Effector CD4-positive, alpha-beta T cell (primary cell): ENCODE results near the gene STPG3.

Source experiments
- DNase-seq: peaks from one replicate; pipeline ENCODE4 v3.0.0-alpha.2; 2020

Gene STPG3

DNA sequence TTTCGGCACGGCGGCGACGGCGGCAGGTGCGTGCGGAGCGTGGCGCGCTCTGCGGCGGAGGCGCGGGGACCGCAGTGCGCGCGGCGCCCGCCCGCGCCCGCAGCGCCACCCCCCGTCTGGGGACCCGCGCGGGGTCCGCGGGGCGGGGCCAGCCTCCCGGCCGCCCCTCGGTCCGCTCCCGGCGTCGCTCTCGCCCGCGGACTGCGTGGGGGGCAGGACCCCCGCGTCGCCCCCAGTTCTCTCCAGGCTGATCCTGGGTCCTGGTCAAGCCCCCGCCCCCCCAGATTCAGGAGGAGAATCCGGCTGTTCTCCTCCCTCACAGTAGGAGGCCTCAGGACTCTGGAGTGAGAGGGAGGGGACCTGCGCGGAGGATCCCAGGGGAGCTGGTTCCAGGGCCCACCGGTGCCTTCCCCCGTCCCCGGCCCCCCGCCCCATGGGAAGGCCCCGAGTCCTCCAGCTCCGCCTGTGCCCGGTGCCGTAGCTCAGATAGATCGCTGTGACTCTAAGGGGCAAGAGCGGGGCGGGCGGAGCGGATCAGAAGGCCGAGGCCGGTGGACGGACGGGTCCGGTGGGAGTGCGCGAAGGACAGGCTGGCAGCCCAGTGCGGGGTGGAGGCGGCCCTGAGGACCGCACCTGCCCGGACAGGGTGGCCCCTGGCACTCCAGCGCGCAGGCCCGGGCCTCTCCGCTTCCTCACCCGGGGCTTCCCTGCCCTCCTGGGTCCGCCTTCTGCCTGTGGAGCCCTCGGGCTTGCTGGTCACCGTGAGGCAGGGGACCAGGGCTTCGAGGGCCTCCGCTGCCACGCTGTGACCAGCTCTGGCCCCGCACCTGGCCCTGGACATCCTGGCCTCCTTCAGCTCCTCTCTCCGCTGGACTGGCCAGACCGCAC lies 28.7 kb upstream of the STPG3 start, which contains the start of gene RNF208:
Gene RNF208 (minus strand): TSS at position 51 of the 888 bp plus-strand sequence. CDS start 1,028 bp downstream, outside the sequence.
- DNase-seq = no peak

DNA sequence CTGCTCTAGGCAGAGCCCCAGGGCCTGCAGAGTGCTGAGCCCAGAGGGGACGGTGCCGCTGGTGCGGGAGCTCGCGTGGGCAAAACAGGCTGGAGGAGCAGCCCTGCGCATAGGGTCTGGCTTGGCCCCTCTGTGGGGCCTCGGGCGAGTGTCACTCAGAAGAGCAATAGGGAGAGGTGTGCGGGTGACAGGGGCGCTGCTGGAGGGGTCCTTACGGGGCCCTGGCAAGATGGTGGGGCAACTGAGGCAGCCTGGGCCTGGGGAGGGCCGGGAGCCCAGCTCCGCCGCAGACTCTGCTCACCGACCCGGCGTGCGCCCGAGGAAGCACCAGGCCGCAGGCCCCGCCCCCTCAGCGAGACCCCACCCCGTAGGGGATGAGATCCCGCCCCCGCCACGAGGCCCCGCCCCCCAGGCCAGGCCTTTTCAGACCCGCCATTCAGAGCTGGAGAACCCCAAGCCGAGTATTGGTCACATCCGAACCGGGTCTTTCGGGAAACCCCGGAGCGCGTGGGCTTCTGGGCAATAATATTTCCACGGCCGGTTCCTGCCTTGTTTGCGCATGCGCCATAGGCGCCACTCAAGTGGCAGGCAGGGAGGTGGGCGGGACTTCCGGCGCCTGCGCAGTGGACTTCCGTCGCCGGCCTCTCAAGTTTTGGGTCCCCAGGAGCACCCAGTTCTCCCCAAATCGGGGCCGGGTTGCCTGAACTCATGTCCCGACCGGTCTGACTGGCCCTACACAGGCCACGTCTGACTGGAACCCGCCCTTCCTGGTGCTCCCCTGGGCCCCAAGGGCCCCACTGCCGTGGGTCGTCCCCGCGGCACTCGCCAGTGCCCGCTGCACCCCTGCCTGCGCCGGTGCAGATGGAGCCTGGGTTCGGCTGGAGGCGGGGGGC lies 27.8 kb upstream of the STPG3 start:
- peak; percentile 97 for DNase-seq

DNA sequence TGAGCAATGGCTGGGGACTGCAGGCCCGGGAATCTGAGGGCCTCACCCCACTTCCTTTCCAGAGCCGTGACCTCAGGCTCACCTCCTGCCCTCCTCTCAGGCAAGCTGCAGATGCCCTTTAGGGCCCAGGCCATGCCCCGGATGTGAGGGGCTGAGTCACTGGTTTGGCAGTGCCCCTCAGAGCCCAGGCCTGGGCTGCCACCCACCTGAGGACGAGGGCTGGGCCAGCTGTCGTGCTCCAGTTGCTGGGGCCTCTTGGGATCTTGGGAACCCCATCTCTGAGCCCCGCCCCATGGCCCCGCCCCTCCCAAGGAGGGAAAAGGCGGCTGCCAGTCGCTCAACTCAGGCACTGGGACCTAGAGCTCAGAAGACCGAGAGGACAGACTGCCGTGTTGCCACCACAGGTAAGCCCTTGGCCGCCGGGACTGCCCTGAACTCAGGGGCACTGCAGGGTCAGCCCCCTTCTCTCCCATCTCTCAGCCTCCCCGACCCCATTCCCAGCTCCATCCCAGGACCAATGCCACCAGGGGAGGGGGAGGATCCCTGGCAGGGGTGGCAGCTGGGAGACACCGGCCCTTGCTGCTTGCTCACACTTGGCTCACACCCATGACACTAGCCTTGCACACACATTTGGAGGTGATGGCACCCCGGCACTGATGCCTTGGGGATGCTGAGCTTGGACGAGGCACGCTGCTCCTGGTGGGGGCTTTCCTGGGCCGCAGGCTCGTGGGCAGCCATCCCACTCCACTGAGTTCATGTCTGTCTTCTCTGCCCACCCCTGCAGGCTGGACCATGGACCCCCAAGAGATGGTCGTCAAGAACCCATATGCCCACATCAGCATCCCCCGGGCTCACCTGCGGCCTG lies 26.0 kb upstream of the STPG3 start, which contains the start of gene CYSRT1:
Gene CYSRT1 (plus strand): TSS at position 345 of the 865 bp plus-strand sequence. CDS start 448 bp downstream, at position 793.
- DNase-seq = no peak

DNA sequence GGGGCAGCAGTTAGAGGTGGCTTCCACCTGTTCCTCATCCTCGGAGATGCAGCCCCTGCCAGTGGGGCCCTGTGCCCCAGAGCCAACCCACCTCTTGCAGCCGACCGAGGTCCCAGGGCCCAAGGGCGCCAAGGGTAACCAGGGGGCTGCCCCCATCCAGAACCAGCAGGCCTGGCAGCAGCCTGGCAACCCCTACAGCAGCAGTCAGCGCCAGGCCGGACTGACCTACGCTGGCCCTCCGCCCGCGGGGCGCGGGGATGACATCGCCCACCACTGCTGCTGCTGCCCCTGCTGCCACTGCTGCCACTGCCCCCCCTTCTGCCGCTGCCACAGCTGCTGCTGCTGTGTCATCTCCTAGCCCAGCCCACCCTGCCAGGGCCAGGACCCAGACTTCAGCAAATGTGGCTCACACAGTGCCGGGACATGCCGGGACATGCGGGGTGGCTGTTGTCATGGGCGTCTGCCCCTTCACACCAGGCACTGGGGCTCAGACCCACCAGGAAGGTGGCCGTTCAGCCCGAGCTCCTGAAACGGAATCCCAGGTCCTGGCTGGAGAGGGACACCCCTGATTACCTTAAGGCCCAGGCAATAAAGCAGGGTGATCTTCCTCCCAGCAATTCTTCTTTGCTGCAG lies 25.3 kb upstream of the STPG3 start:
- DNase-seq = no peak

DNA sequence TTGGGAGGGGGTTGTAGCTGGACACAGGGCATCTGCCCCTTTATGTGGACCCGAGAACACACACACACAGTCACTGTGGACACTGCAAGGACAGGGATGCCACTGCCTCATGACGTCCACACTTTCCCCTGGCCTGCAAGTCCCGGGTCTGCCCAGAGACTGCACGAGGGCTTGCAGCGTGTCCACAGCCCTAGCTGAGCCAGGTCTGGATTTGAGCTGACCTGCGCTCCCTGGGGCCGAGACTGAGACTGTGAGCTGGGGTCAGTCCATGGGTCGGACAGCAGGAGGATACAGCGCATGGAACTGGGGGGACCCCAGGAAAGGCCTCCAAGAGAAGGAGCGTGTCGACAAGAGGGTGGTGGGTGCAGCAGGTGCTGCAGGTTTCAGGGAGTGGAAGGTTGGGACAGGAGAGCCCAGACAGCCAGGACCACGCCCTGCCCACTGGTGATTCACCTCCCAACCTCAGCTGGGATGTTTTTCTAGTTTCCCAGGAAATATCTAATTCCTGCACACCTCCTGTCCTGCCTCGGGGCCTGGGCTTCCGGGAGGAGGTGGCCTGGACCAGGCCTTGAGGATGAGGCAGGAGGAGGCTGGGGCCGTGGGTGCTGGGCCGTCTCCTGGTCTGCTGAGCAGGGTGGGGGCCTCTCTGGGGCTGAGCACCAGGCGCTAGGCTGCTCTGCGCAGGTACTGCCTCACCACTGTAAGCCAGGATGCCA lies 24.6 kb upstream of the STPG3 start:
- no peak for DNase-seq

DNA sequence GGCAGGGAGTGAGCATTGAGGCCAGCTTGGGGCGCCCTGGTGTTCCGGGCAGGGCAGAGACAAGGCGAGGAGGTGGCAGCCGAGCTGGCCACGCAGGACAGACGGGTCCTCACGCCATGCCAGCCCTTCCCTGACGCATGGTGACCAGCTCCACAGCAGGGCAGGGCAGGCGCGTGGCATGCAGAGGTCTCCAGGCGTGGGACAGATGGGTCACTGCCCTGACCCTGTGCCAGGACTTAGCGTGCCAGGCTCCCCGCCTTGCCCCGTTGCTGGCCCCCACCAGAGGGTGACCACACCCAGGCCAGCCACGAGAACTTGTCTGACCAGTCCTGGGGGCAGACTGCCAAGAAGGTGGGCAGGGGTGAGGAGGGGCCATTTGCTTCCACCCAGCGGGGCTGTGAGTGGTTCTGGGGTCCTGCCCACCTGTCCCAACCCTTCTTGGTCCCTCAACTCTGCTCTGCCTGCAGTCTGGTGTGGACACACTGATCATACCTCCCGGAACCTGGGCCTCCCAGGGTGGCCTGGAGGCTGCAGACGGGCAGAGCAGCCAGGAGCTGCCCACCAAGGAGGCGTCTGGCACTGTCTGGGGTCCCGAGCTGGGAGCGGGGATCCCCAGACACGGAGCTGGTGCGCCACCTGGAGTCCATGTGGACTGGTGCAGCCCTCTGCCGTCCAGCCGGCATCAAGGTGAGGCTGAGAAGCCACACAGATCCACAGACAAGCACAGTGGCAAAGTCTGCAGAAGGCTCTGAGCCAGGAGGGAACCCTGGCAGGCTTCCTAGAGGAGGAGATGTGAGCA lies 23.8 kb upstream of the STPG3 start, which contains the start of gene RNF224:
Gene RNF224 (plus strand): TSS at position 449 of the 799 bp plus-strand sequence. CDS start 834 bp downstream, outside the sequence.
- DNase-seq = peak; percentile 79

DNA sequence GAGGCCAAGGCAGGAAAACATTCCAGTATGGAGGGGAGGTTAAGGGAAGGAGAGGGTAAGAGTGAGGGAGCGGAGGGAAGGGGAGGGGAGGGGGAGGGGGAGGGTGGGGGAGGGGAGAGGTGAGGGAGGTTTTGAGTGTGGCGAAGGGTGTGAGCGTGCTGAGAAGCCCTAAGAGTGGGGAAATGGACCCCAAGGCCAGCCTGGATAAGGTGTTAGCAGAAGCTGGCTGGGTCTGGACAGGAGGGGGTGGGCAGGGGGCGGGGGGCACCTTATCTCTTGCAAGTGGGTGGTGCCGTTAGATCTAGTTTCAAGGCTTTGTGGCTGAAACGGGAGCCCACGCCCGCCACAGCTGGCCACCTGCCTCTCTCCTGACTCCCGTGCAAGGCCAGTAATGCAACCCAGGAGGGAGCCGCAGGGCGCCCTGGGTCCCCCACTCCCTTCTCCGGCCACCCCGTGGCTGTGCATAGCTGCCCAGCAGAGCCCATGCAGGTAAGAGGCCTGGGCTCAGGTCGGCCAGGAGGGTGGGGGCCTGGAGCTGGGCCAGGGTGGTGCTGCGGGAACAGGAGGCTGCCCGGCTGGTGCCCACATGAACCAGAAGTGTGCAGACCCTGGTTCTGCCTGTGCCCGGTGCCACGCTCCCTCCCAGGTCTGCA lies 23.1 kb upstream of the STPG3 start:
- no peak for DNase-seq

DNA sequence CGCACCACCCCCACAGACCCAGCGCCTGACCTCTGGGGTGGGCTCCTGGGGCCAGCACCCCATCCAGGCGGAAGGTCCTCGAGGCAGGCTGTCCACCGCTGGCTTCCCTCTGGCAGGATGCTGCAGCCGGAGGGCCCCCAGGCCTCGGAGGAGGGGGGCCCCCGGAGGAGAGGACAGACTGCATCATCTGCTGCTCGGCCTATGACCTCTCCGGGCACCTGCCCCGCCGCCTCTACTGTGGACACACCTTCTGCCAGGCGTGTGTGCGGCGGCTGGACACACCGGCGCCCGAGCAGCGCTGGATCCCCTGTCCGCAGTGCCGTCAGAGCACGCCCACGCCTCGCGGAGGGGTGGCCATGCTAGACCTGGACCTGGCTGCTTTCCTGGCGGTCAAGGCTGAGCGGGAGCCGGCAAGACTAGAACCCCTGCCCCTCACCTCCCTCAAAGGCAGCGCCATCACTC lies 22.5 kb upstream of the STPG3 start:
- DNase-seq = no peak

DNA sequence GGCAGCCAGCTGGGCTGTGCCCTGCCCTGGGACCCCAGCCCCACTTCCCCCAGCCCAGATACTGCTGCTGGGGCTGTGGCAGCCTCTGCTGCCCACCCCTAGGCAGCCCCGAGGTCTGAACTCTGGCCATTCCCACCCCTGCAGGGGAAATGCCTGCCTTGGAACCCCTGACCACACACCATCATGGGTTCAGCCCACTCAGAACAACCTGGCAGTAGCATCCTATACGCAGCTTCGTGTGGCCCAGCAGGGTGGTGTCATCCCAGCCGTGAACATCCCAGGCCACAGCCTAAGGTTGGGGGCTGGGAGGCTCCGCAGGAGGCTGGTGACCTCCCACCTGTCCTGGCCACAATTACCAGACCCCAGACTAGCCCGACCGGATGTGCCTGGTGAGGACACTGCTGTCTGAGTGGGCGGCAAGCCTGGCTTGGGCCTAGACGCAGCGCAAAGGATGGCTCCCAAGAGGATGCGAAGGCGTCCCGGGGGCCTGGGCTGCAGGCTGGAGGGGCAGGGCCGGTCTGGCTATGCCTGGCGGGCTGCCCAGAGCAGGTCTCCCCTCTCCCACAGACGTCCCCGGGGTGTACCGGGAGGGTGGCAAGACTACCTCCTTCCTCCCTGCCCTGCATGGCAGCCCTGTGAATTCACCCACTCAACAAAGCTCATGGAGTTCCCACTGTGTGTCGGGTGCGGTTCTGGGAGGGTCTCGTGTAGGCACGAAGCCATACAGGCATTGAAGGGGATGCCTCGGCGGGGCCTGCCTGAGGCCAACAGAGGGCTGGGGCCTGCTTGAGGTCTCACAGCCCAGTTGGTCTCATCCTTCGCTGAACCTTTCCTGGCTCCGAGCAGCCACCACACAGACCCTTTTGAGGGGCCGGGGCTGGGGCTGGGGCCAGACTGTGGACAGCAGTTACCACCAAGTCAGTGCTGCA lies 21.9 kb upstream of the STPG3 start:
- DNase-seq = no peak

DNA sequence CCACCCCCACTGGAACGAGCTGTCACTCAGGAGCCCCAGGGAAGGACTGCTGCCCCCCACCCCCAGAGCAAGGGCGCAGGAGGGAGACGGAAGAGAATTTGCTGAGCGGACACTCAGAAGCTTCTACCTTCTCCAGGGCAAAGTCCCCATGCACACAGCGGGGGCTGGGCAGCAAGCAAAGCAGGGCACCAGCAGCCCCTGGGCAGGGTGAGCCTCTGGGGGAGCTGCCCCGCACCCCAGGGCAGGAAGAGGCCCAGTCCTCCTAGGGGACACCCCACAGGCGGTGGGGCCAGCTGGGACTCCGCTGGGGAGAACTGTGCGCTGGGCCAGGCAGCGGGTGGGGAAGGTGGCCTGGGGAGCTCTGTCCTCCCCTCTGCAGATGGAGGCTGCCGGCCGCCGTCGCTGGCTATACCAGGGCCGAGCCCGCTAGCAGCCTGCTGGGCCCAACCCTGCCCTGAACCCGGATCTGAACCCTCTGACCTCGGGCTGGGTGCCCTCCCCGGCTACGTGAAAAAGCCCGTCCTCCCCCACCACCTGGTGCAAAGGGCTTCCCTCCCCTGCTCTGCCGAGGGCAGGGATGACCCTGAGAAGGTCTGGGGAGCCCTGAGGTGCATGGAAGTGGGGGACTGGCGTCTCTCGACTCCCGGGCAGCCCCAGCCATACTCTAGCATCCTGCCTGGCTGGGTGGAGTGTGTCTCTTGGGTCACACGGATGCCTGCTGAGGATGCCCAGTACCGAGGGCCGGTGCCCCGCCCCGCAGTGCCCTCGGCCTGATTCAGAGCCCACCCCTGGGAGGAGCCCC lies 21.0 kb upstream of the STPG3 start:
- no peak for DNase-seq

DNA sequence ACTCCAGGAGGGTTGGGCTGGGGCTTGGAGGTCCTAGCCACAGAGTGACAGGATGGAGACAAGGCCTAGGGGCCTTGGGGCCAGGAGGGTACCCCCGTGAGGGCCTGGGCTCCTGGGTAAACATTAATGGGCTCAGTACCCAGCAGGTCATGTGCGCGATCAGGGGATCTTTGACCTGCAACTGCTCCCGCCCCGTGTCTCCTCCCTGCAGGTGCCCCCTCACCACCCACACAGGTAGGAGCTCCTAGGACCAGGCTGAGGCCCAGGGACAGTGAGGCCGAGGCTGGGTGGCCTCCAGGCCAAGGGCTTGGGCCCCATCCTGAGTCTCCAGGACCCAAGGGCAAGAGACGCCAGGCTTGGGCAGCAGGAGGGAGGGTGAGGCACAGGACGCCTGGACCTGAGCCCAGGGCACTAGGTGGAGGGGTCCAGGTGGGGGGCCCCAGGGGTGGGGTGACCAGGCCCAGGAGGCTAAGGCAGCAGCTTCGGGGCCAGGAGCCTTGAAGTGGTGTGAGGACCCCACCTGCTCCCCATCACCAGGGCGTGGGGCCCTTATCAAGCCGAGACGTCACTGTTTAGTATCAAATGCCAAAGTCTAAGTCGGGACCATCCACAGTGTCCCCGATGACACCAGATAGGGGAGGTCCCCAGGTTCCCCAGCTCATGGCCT lies 20.2 kb upstream of the STPG3 start, which contains the start of gene SLC34A3:
Gene SLC34A3 (plus strand): TSS at position 197 of the 667 bp plus-strand sequence. CDS start 802 bp downstream, outside the sequence.
- DNase-seq = no peak

DNA sequence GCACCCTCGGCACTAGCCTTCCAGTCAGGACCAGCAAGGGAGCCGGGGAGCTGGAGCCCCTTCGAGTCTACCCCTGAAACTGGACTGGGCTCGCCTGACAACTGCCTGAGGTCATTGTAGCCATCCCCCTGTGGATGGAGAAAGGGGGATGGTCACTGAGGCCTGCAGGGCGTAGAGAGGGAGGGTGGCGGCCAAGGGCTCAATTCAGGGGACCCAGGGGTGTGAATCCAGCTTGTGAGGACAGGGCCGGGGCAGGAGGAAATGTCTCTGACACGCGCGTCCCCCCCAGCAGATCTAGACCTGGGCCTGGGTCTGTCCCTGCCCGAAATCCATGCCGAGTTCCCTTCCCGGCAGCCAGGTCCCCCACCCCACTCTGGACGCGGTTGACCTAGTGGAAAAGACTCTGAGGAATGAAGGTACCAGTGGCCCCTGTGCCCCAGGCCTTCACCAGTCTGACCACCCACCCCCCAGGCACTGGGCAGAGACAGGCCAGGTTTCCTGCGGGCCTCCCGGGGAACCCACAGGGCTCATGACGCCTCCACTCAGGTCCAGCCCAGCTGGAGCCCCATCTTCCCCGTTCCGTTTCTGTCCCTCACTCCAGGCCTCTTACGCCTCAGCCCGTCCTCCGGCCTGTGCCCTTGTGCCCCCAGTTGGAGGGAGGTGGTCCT lies 19.6 kb upstream of the STPG3 start:
- DNase-seq = no peak

DNA sequence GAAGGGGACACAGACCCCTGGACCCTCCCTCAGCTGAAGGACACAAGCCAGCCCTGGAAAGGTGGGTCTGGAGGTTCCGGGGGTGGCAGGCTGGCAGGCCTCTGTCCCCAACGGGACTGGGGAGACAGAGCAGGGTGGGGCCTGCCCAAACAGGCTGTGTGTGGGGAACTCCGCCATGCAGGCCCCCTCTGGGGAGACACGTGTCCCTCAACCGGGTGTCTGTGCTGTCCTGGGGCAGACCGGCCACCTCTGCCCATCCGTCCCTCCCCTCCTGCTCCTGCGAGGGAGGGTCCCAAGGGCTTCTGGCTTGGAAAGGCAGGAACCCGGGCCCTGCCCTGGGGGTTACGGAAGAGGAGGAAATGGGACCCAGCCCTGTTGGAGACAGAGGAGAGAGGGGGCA lies 19.0 kb upstream of the STPG3 start:
- no peak for DNase-seq

DNA sequence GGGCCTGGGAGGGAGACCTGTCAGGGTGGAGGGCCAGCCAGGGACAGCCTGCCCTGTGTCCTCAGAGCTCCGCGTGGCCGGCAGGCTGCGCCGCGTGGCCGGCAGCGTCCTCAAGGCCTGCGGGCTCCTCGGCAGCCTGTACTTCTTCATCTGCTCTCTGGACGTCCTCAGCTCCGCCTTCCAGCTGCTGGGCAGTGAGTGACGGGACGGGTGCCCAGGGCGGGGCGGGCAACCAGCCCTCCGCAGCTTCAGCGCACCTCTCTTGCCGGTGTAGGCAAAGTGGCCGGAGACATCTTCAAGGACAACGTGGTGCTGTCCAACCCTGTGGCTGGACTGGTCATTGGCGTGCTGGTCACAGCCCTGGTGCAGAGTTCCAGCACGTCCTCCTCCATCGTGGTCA lies 18.6 kb upstream of the STPG3 start:
- DNase-seq = no peak

DNA sequence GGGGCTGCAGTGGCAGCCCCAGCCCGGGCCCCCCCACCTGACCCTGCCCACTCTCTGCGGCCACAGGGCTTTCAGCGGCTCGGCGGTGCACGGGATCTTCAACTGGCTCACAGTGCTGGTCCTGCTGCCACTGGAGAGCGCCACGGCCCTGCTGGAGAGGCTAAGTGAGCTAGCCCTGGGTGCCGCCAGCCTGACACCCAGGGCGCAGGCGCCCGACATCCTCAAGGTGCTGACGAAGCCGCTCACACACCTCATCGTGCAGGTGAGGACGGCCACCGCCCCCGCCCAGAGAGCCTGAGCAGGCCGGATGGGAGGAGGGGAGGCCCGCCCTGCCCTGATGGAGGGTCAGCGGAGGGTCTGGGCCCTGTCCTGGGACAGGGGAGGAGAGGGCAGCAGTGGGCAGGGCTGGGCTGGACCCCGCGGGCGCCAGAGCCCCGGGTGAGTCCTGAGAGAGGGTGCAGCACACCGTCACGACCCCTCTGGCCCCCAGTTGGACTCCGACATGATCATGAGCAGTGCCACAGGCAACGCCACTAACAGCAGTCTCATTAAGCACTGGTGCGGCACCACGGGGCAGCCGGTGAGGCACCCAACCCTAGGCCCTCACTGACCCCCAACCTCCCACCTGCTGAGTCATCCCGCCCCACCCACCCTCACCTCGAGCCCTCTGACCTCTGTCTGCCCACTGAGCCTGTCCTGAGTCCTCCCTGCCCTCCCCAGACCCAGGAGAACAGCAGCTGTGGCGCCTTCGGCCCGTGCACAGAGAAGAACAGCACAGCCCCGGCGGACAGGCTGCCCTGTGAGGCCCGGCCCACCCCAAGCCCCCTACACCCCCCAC lies 17.7 kb upstream of the STPG3 start:
- no peak for DNase-seq
